Esophagus squamous epithelium (tissue), 5 donors: ENCODE results near the gene ITGB7. TPM values are rescaled to one million over a fixed set of nuclear protein-coding genes. Genes with fewer than 3 reads are reported as not detected.

Experiments
- DNase-seq: peaks from one replicate; lab custom pipeline; 2025; lab: John Stamatoyannopoulos, UW
- H3K27ac ChIP-seq, 4 donors: fragments of 200-600 bp; sonication (generic); one replicate each; pipeline ENCODE4 v1.5.1; 2016 to 2019; ENCODE audit warnings: mild to moderate bottlenecking in 1 of 4
- H3K27me3 ChIP-seq, 4 donors: fragments of 200-600 bp; sonication (generic); 1 replicate in 3 of 4; 2 replicates in 1 of 4; pipeline versions ENCODE4 v1.5.1 to v1.6.0; 2017 to 2021; ENCODE audit warnings: antibody characterized with exemption in 1 of 4
- H3K36me3 ChIP-seq, 3 donors: fragments of 200-600 bp; sonication (generic); one replicate each; pipeline ENCODE4 v1.5.1; 2016 to 2019
- H3K4me1 ChIP-seq, 3 donors: fragments of 200-600 bp; sonication (generic); one replicate each; pipeline ENCODE4 v1.5.1; 2017 to 2019
- H3K4me3 ChIP-seq, 4 donors: fragments of 200-600 bp; sonication (generic); 1 replicate in 3 of 4; 2 replicates in 1 of 4; pipeline ENCODE4 v1.5.1; 2016 to 2019; ENCODE audit warnings: mild to moderate bottlenecking in 2 of 4, moderate library complexity in 1 of 4
- H3K9me3 ChIP-seq, 3 donors: fragments of 200-600 bp; sonication (generic); one replicate each; pipeline ENCODE4 v1.5.1; 2016 to 2019
- CTCF ChIP-seq, 6 experiments: fragments of 450-650 bp in 4 of 6; fragments of 200-600 bp in 2 of 6; sonication (generic) in 2 of 6; IDR thresholded peaks; one replicate each; pipeline ENCODE4 v1.5.1; 2016 to 2019; ENCODE audit warnings: antibody characterized with exemption in 6 of 6, mild to moderate bottlenecking in 4 of 6, moderate library complexity in 4 of 6
- POLR2A ChIP-seq, 4 donors: fragments of 450-650 bp; IDR thresholded peaks; one replicate each; pipeline ENCODE4 v1.6.1; 2017; ENCODE audit warnings: antibody characterized with exemption in 4 of 4, mild to moderate bottlenecking in 4 of 4, moderate library complexity in 3 of 4
- WGBS, 2 donors: methylation state at CpG; one replicate each; pipeline ENCODE4 v1.1.5; 2018; 5-methylcytosine and 5-hydroxymethylcytosine counted together
- intact Hi-C: fragments of 100-400 bp; cut with DNase I; formaldehyde crosslinking; loops from one replicate; pipeline ENCODE4 v1.15.0; 2022
- total RNA-seq, 4 donors: library from RNA; depleted of rRNA; stranded (reverse); fragments of >200 nt; gene quantifications; one replicate each; pipeline ENCODE4 v1.1.0, GENCODE V29; 2016
- donor health status: DM: yes; HTN: yes; CAD: no.

ITGB7 gene
- total RNA-seq, 4 donors from 2014 or later: 4.2 to 7.2 (median 5.9) TPM

GRCh38 chr12:53224061-53224896, 17.2 kb upstream of the ITGB7 start:
- Histone ChIP-seq H3K36me3 (peaks cover 0 to 42% (median 11%) of the 10 kb centered on the region in 3 donors), H3K4me3 (peak overlapping the region in 3 of 4 donors; percentile 5 to 39 (median 20)), H3K4me1 (peaks cover 66 to 97% (median 69%) of the 10 kb centered on the region in 3 donors), H3K9me3 (no peaks in the 10 kb centered on the region), H3K27ac (peak overlapping the region; percentile 97 to 100 (median 99)), H3K27me3 (no peaks in the 10 kb centered on the region)
- 33 to 35% methylated on average over 9 to 10 of the region's 11 CpGs for WGBS, 2 donors
- intact Hi-C loops: no loop called here
- DNase-seq: no peak
- TF ChIP-seq POLR2A (IDR thresholded peaks at IDR 0.05): no peak
- TF ChIP-seq CTCF (IDR thresholded peaks at IDR 0.05): peak in 3 of 6 experiments; percentile 32 to 52 (median 38)

GRCh38 chr12:53223389-53224060, 16.5 kb upstream of the ITGB7 start:
- peaks cover 63 to 97% (median 67%) of the 10 kb centered on the region in 3 donors for H3K4me1 ChIP-seq
- DNase-seq: no peak
- WGBS, 2 donors: 8 to 10% methylated on average over 11 to 15 of the region's 16 CpGs
- peaks cover 0 to 35% (median 11%) of the 10 kb centered on the region in 3 donors for H3K36me3 ChIP-seq
- peak overlapping the region in 3 of 4 donors; percentile 20 to 39 (median 22) for H3K4me3 ChIP-seq
- no peaks in the 10 kb centered on the region for H3K9me3 ChIP-seq
- no peaks in the 10 kb centered on the region for H3K27me3 ChIP-seq
- TF ChIP-seq POLR2A (IDR thresholded peaks at IDR 0.05) (no peak), CTCF (IDR thresholded peaks at IDR 0.05) (no peak)
- peak overlapping the region; percentile 97 to 100 (median 99) for H3K27ac ChIP-seq
- intact Hi-C loops: no loop called here

- Histone ChIP-seq H3K4me1 (peaks cover 63 to 97% (median 67%) of the 10 kb centered on the region in 3 donors), H3K36me3 (peaks cover 0 to 28% (median 9%) of the 10 kb centered on the region in 3 donors), H3K9me3 (no peaks in the 10 kb centered on the region), H3K4me3 (peak overlapping the region in 3 of 4 donors; percentile 39 to 74 (median 69)), H3K27me3 (no peaks in the 10 kb centered on the region), H3K27ac (peak overlapping the region; percentile 97 to 100 (median 99))
- 38 to 45% methylated on average over 3 to 4 of the region's 4 CpGs for WGBS, 2 donors
- no peak for DNase-seq
- TF ChIP-seq CTCF (IDR thresholded peaks at IDR 0.05): no peak
- no peak for TF ChIP-seq POLR2A (IDR thresholded peaks at IDR 0.05)
- intact Hi-C loops: no loop called here
Measured at GRCh38 chr12:53222806-53223261, 15.8 kb upstream of the ITGB7 start.

GRCh38 chr12:53222170-53222721, 15.2 kb upstream of the ITGB7 start:
- Histone ChIP-seq H3K27me3 (no peaks in the 10 kb centered on the region), H3K36me3 (peaks cover 0 to 22% (median 3%) of the 10 kb centered on the region in 3 donors), H3K27ac (peak overlapping the region; percentile 97 to 100 (median 99)), H3K9me3 (no peaks in the 10 kb centered on the region), H3K4me1 (peaks cover 67 to 97% (median 70%) of the 10 kb centered on the region in 3 donors), H3K4me3 (peak overlapping the region in 3 of 4 donors; percentile 69 to 82 (median 74))
- DNase-seq: no peak
- WGBS, 2 donors: 17 to 19% methylated on average over 4 to 5 of the region's 5 CpGs
- TF ChIP-seq CTCF (IDR thresholded peaks at IDR 0.05): no peak
- no peak for TF ChIP-seq POLR2A (IDR thresholded peaks at IDR 0.05)
- intact Hi-C loops: no loop called here
